ENCODE results near the gene TRDN. TPM values are rescaled to one million over a fixed set of nuclear protein-coding genes. Genes with fewer than 3 reads are reported as not detected.

TRDN gene
- polyA plus RNA-seq, 3 donors: 2.6 to 3.0 (median 3.0) TPM

- no peak for DNase-seq (ENCODE audit: extremely low read depth in 1 of 11, low read depth in 9 of 11, low spot score in 4 of 11)
Measured at GRCh38 chr6:123226398-123226797, 410.4 kb downstream of the TRDN start.

- no peak for DNase-seq (ENCODE audit: extremely low read depth in 1 of 11, low read depth in 9 of 11, low spot score in 4 of 11)
Measured at GRCh38 chr6:123224077-123224476, 412.7 kb downstream of the TRDN start.

- no peak for DNase-seq (ENCODE audit: extremely low read depth in 1 of 11, low read depth in 9 of 11, low spot score in 4 of 11)
Measured at GRCh38 chr6:123223461-123223860, 413.3 kb downstream of the TRDN start.

GRCh38 chr6:123215211-123215610, 421.5 kb downstream of the TRDN start:
- DNase-seq (ENCODE audit: extremely low read depth in 1 of 11, low read depth in 9 of 11, low spot score in 4 of 11): no peak

GRCh38 chr6:123214433-123214832, 422.3 kb downstream of the TRDN start:
- no peak for DNase-seq (ENCODE audit: extremely low read depth in 1 of 11, low read depth in 9 of 11, low spot score in 4 of 11)

GRCh38 chr6:123213921-123214320, 422.8 kb downstream of the TRDN start:
- DNase-seq (ENCODE audit: extremely low read depth in 1 of 11, low read depth in 9 of 11, low spot score in 4 of 11): no peak

GRCh38 chr6:123211777-123212545, 424.8 kb downstream of the TRDN start:
- DNase-seq (ENCODE audit: extremely low read depth in 1 of 11, low read depth in 9 of 11, low spot score in 4 of 11): no peak

GRCh38 chr6:123210645-123211044, 426.1 kb downstream of the TRDN start:
- DNase-seq (ENCODE audit: extremely low read depth in 1 of 11, low read depth in 9 of 11, low spot score in 4 of 11): no peak

GRCh38 chr6:123207967-123208510, 428.7 kb downstream of the TRDN start:
- no peak for DNase-seq (ENCODE audit: extremely low read depth in 1 of 11, low read depth in 9 of 11, low spot score in 4 of 11)

GRCh38 chr6:123203928-123204327, 432.8 kb downstream of the TRDN start:
- no peak for DNase-seq (ENCODE audit: extremely low read depth in 1 of 11, low read depth in 9 of 11, low spot score in 4 of 11)

- no peak for DNase-seq (ENCODE audit: extremely low read depth in 1 of 11, low read depth in 9 of 11, low spot score in 4 of 11)
Measured at GRCh38 chr6:123201869-123202372, 434.8 kb downstream of the TRDN start.

GRCh38 chr6:123193298-123193697, 443.5 kb downstream of the TRDN start:
- DNase-seq (ENCODE audit: extremely low read depth in 1 of 11, low read depth in 9 of 11, low spot score in 4 of 11): no peak

- no peak for DNase-seq (ENCODE audit: extremely low read depth in 1 of 11, low read depth in 9 of 11, low spot score in 4 of 11)
Measured at GRCh38 chr6:123189816-123190215, 446.9 kb downstream of the TRDN start.

- DNase-seq (ENCODE audit: extremely low read depth in 1 of 11, low read depth in 9 of 11, low spot score in 4 of 11): no peak
Measured at GRCh38 chr6:123182998-123183397, 453.8 kb downstream of the TRDN start.

- DNase-seq (ENCODE audit: extremely low read depth in 1 of 11, low read depth in 9 of 11, low spot score in 4 of 11): no peak
Measured at GRCh38 chr6:123176706-123177105, 460.0 kb downstream of the TRDN start.

GRCh38 chr6:123171341-123172115, 465.2 kb downstream of the TRDN start:
- DNase-seq (ENCODE audit: extremely low read depth in 1 of 11, low read depth in 9 of 11, low spot score in 4 of 11): no peak

GRCh38 chr6:123169774-123170095, 467.0 kb downstream of the TRDN start:
- no peak for DNase-seq (ENCODE audit: extremely low read depth in 1 of 11, low read depth in 9 of 11, low spot score in 4 of 11)

GRCh38 chr6:123168892-123169773, 467.6 kb downstream of the TRDN start:
- DNase-seq (ENCODE audit: extremely low read depth in 1 of 11, low read depth in 9 of 11, low spot score in 4 of 11): no peak

GRCh38 chr6:123168466-123168865, 468.3 kb downstream of the TRDN start:
- no peak for DNase-seq (ENCODE audit: extremely low read depth in 1 of 11, low read depth in 9 of 11, low spot score in 4 of 11)

All from renal cortex interstitium (tissue), 11 donors.